Loucy (cell line): ENCODE measurements around the gene FCAMR.

Experiments
- CTCF ChIP-seq: fragments of 200-600 bp; sonication (generic); conservative IDR thresholded peaks from 2 replicates; pipeline ENCODE4 v1.5.1; 2014; ENCODE audit warnings: mild to moderate bottlenecking, antibody characterized with exemption, low read length
- EZH2phosphoT487 ChIP-seq: fragments of 200-600 bp; IDR thresholded peaks from 2 replicates; pipeline ENCODE4 v1.6.1; 2018; ENCODE audit warnings: antibody characterized with exemption, mild to moderate bottlenecking, moderate library complexity, borderline replicate concordance

GRCh38 chr1:206951318-206952100 lies 18.8 kb downstream of the FCAMR start:
- TF ChIP-seq CTCF (no peak), EZH2phosphoT487 (no peak)
